Breast epithelium (tissue), 3 donors: ENCODE results near the gene DYNC1H1.

Source experiments
- POLR2AphosphoS5 ChIP-seq, 3 donors: sonication (generic); formaldehyde crosslinking; IDR thresholded peaks; one replicate each; pipeline ENCODE4 v1.6.1; 2017; ENCODE audit warnings: antibody characterized with exemption in 3 of 3
- TF ChIP-seq, protein P1 (sequence below), 3 donors: fragments of 450-650 bp; IDR thresholded peaks; one replicate each; pipeline ENCODE4 v1.5.1; 2016 to 2017; ENCODE audit warnings: antibody characterized with exemption in 3 of 3, mild to moderate bottlenecking in 3 of 3, moderate library complexity in 3 of 3

GRCh38 chr14:101926085-101926484, 38.3 kb upstream of the DYNC1H1 start:
- TF ChIP-seq, protein P1, sequence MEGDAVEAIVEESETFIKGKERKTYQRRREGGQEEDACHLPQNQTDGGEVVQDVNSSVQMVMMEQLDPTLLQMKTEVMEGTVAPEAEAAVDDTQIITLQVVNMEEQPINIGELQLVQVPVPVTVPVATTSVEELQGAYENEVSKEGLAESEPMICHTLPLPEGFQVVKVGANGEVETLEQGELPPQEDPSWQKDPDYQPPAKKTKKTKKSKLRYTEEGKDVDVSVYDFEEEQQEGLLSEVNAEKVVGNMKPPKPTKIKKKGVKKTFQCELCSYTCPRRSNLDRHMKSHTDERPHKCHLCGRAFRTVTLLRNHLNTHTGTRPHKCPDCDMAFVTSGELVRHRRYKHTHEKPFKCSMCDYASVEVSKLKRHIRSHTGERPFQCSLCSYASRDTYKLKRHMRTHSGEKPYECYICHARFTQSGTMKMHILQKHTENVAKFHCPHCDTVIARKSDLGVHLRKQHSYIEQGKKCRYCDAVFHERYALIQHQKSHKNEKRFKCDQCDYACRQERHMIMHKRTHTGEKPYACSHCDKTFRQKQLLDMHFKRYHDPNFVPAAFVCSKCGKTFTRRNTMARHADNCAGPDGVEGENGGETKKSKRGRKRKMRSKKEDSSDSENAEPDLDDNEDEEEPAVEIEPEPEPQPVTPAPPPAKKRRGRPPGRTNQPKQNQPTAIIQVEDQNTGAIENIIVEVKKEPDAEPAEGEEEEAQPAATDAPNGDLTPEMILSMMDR (IDR thresholded peaks at IDR 0.05) = no peak
- no peak for TF ChIP-seq POLR2AphosphoS5 (IDR thresholded peaks at IDR 0.05)
